VCaP (cell line): ENCODE results near the gene CCDC124.
"Not testable (repeated sequence)": the region's sequence is repeated elsewhere in the genome, so short reads cannot be mapped to it uniquely, and the experiment has no call there.

Experiments
- H3K27ac ChIP-seq: fragments of 450-650 bp; 2 replicates; pipeline ENCODE4 v1.5.1; 2017
- TF ChIP-seq, protein P1 (sequence below): fragments of 450-650 bp; conservative IDR thresholded peaks from 2 replicates; pipeline ENCODE4 v1.5.1; 2017; ENCODE audit warnings: mild to moderate bottlenecking, moderate library complexity

The CCDC124 gene

DNA sequence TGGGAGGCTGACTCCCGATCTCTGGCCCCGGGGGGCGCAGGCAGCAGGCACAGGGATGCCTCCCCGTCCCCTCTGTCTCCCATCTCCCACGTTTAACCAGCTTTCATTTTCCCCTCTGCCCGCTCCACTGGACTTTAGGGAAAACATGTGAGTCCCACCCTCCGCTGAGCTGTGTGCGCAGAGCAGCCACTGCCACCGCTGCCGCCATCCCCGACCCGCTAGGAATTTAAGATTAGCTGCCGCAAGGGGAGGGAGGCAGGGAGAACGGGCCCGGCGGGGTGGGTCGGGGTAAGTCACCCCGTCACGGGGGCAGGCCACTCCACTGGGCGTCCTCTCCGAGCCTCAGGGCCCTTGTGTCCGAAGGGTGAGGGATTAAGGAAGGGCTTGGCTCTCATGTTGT lies 49.6 kb downstream of the CCDC124 start:
- H3K27ac ChIP-seq: no peak overlapping the region
- TF ChIP-seq, protein P1, sequence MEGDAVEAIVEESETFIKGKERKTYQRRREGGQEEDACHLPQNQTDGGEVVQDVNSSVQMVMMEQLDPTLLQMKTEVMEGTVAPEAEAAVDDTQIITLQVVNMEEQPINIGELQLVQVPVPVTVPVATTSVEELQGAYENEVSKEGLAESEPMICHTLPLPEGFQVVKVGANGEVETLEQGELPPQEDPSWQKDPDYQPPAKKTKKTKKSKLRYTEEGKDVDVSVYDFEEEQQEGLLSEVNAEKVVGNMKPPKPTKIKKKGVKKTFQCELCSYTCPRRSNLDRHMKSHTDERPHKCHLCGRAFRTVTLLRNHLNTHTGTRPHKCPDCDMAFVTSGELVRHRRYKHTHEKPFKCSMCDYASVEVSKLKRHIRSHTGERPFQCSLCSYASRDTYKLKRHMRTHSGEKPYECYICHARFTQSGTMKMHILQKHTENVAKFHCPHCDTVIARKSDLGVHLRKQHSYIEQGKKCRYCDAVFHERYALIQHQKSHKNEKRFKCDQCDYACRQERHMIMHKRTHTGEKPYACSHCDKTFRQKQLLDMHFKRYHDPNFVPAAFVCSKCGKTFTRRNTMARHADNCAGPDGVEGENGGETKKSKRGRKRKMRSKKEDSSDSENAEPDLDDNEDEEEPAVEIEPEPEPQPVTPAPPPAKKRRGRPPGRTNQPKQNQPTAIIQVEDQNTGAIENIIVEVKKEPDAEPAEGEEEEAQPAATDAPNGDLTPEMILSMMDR: no peak

DNA sequence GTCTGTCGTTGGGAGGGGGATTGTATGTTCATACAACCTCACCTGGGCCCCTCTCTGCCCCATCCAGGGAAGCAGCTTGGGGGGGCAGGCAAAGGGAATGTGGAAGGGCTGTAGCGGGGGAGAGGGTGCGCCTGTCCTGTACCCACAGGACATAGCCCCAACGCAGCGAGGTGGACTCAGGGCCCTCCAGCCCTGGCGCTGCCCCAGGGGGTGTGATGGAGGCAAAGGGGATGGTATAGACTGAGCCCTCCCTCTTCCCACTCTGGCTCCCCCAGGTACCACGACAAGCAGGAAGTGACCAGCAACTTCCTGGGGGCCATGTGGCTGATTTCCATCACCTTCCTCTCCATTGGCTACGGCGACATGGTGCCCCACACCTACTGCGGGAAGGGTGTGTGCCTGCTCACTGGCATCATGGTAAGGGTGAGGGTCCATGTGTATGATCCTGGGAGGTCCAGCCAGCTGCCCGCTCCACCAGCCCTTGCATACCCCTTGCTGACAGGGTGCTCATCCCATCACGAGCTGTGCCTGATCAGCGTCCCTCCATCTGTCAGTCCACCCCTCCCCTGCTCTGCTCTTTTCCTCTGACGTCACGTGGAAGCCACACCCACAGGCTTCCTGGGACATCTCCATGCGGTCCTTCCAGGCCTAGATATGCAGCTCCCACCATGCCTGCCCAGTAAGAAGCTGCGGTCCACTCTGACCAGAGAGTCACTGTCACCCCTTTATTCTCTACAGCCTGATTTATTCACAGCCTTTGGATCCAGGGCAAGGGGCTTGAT lies 52.4 kb downstream of the CCDC124 start:
- TF ChIP-seq, protein P1: no peak
- H3K27ac ChIP-seq: no peak overlapping the region

DNA sequence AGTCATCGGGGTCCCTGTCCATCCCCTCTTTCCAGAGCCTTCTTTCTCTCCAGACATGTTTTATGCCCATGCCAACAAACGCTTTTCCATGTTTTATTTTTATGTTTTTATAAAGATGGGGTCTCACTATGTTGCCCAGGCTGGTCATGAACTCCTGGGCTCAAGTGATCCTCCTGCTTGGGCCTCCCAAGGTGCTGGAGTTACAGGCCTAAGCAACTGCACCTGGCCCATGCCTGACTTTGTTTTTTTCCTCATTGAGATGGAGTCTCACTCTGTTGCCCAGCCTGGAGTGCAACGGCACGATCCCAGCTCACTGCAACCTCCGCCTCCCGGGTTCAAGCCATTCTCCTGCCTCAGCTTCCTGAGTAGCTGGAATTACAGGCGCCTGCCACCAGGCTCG lies 53.8 kb downstream of the CCDC124 start:
- H3K27ac ChIP-seq: not testable (repeated sequence)

DNA sequence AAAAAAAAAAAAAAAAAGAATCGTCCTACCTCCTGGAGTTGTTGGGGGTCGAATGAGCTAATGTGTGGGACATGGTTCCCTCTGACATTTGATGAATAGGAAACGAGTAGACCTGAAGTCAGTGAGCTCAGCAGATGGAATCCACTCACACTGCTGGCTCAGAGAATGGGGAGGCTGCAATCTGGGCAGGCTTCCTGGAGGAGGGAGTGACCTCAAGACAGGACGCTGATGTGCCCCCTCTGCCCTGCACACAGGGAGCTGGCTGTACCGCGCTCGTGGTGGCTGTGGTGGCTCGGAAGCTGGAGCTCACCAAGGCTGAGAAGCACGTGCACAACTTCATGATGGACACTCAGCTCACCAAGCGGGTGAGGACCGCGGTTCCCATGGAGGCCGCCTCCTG lies 55.3 kb downstream of the CCDC124 start:
- no peak overlapping the region for H3K27ac ChIP-seq
- TF ChIP-seq, protein P1: no peak

DNA sequence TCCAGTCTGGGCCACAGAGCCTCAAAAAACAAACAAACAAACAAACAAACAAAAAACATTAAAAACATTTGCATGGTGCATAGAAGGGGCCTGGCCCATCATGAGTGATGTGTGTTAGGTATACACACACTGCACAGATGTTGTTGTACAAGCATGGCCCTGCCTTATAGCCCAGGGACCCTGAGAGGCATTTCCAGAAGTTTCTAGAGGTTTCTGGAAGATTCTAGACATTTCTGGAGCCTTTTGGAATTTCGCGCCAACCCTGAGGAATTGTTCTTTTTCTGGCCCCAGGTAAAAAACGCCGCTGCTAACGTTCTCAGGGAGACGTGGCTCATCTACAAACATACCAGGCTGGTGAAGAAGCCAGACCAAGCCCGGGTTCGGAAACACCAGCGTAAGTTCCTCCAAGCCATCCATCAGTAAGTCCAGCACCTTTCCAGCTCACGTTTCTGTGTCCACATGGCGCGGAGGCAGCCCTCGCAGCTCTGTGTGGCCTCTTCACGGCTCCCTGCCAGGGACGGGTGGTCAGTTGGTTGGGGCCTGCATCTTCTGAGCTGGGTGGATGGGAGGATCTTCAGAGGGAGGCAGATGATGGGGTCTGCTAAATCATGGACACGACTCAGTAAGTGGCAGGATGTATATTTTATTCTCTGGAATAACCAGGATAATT lies 56.7 kb downstream of the CCDC124 start:
- TF ChIP-seq, protein P1: no peak
- H3K27ac ChIP-seq: no peak overlapping the region

DNA sequence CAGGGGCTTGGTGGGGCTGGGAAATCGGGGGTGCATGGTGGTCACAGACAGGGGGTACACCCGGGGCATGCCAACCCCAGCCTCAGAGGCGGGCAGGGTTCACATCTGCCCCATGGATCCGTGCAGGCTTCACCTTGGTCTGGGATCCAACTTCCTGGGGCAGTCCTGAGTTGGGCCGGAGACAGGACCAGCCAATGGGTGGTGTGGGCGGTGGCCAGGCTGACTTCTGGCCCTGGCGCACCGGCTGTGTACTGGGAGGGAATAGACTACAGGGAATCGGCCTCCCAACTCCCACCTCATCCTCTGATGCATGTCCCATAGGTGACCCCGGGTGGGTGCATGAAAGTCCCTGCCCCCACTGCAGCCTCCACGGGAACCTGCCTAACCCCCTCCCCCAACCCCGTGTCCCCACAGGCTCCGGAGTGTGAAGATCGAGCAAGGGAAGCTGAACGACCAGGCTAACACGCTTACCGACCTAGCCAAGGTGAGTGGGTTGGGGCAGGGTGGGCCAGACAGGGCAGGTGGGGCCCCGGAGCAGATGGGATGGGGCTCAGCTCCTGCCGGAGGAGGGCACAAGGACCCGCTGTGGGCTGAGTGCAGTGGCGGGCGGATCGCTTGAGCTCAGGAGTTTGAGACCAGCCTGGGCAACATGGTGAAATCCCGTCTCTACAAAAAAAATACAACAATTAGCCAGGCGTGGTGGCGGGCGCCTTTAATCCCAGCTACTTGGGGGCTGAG lies 60.4 kb downstream of the CCDC124 start:
- H3K27ac ChIP-seq: no peak overlapping the region
- TF ChIP-seq, protein P1: no peak
